Gastrocnemius medialis (tissue), 4 donors: ENCODE data around the gene PHACTR3.

ENCODE experiments used
- POLR2A ChIP-seq, 2 donors: fragments of 450-650 bp; IDR thresholded peaks; one replicate each; pipeline ENCODE4 v1.6.1; 2017; ENCODE audit warnings: antibody characterized with exemption in 2 of 2, mild to moderate bottlenecking in 2 of 2, moderate library complexity in 2 of 2
- TF ChIP-seq, protein P1 (sequence below), 5 experiments: fragments of 450-650 bp in 3 of 5; fragments of 200-600 bp in 2 of 5; sonication (generic) in 2 of 5; IDR thresholded peaks in 4 of 5; conservative IDR thresholded peaks in 1 of 5; 1 replicate in 4 of 5; 2 replicates in 1 of 5; pipeline ENCODE4 v1.5.1; 2016 to 2019; ENCODE audit warnings: antibody characterized with exemption in 5 of 5, mild to moderate bottlenecking in 3 of 5, moderate library complexity in 3 of 5

DNA sequence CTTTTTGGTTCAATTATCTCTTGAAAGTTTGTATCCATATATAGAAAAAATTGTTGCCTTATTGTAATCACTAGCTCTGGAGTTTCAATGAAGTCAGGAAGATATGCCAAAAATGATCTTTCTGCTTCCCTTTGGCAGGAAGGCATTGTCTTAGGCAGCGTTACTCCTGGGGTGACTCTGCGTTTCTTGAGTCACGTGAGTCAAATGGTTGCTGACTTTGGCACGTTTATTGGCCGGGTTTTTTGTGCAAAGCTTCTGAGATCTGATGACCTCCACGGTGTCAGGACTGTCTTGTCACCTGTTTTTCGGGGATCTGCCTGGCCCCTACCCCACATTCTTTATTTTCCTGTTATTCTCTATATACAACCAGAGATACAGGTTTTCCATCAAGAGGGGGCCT lies 10.4 kb downstream of the PHACTR3 start:
- TF ChIP-seq POLR2A (IDR thresholded peaks at IDR 0.05), result no peak
- TF ChIP-seq, protein P1, sequence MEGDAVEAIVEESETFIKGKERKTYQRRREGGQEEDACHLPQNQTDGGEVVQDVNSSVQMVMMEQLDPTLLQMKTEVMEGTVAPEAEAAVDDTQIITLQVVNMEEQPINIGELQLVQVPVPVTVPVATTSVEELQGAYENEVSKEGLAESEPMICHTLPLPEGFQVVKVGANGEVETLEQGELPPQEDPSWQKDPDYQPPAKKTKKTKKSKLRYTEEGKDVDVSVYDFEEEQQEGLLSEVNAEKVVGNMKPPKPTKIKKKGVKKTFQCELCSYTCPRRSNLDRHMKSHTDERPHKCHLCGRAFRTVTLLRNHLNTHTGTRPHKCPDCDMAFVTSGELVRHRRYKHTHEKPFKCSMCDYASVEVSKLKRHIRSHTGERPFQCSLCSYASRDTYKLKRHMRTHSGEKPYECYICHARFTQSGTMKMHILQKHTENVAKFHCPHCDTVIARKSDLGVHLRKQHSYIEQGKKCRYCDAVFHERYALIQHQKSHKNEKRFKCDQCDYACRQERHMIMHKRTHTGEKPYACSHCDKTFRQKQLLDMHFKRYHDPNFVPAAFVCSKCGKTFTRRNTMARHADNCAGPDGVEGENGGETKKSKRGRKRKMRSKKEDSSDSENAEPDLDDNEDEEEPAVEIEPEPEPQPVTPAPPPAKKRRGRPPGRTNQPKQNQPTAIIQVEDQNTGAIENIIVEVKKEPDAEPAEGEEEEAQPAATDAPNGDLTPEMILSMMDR (IDR thresholded peaks at IDR 0.05 in 4 of 5, conservative IDR thresholded peaks at IDR 0.05 in 1 of 5), result no peak
